B cell (primary cell): ENCODE results near the gene FBXO10. TPM values are rescaled to one million over a fixed set of nuclear protein-coding genes. Genes with fewer than 3 reads are reported as not detected.

Experiments
- ATAC-seq: fragments of 200-7000 bp; cut with Tn5 transposase; one replicate; pipeline ENCODE4 v1.10.0; 2021; ENCODE audit warnings: low read depth, mild to moderate bottlenecking, moderate number of reproducible peaks, moderate library complexity
- CTCF ChIA-PET: fragments of 350-600 bp; sonication (Branson Sonifier 250); formaldehyde crosslinking; loops from one replicate; lab custom pipeline; 2021; ENCODE audit warnings: antibody characterized with exemption, inconsistent platforms; lab: Charles Lee
- POLR2A ChIA-PET: fragments of 350-600 bp; sonication (Branson Sonifier 250); formaldehyde crosslinking; loops from one replicate; lab custom pipeline; 2021; ENCODE audit warnings: antibody characterized with exemption; lab: Charles Lee
- DNase-seq: peaks from one replicate; pipeline ENCODE4 v3.0.0; 2013
- H2AFZ ChIP-seq: 2 replicates; pipeline ENCODE4 v1.6.1; 2012; ENCODE audit warnings: mild to moderate bottlenecking, low read depth, low read length; ENCODE audit not compliant: insufficient read depth, poor library complexity, severe bottlenecking
- H3K27ac ChIP-seq, 2 donors: 1 replicate in 1 of 2; 2 replicates in 1 of 2; pipeline ENCODE4 v1.5.1; 2012 to 2013; ENCODE audit warnings: low read length in 2 of 2, mild to moderate bottlenecking in 2 of 2, moderate library complexity in 1 of 2
- H3K27me3 ChIP-seq, 4 experiments: fragments of 200-600 bp in 1 of 4; sonication (generic) in 1 of 4; replicated peaks in 1 of 4; 1 replicate in 2 of 4; 2 replicates in 2 of 4; pipeline versions ENCODE4 v1.6.1 to v1.7.0; 2013 to 2016; ENCODE audit warnings: low read length in 3 of 4, mild to moderate bottlenecking in 2 of 4, mixed read lengths in 1 of 4, moderate library complexity in 1 of 4; ENCODE audit not compliant: insufficient read depth in 4 of 4, control insufficient read depth in 3 of 4; ENCODE audit errors: control extremely low read depth in 1 of 4
- H3K36me3 ChIP-seq, 2 experiments: replicated peaks in 1 of 2; 1 replicate in 1 of 2; 2 replicates in 1 of 2; pipeline versions ENCODE4 v1.6.1 to v1.7.1; 2013; ENCODE audit warnings: low read length in 1 of 2; ENCODE audit not compliant: insufficient read depth in 2 of 2, control insufficient read depth in 1 of 2; ENCODE audit errors: control extremely low read depth in 1 of 2, extremely low read depth in 1 of 2
- H3K4me1 ChIP-seq, 2 donors: fragments of 200-600 bp in 1 of 2; sonication (generic) in 1 of 2; 1 replicate in 1 of 2; 2 replicates in 1 of 2; pipeline versions ENCODE4 v1.5.1 to v1.6.1; 2013 to 2017; ENCODE audit warnings: low read length in 2 of 2; ENCODE audit not compliant: control insufficient read depth in 2 of 2, insufficient read depth in 2 of 2
- H3K4me2 ChIP-seq: replicated peaks from 2 replicates; pipeline ENCODE3; 2012; ENCODE audit warnings: mild to moderate bottlenecking, low read depth, low read length; ENCODE audit not compliant: poor library complexity, severe bottlenecking
- H3K4me3 ChIP-seq, 5 experiments: fragments of 200-600 bp in 1 of 5; sonication (generic) in 1 of 5; 1 replicate in 3 of 5; 2 replicates in 2 of 5; pipeline versions ENCODE4 v1.5.1 to v1.7.0; 2011 to 2016; ENCODE audit warnings: low read length in 4 of 5, mild to moderate bottlenecking in 4 of 5, low read depth in 2 of 5, control low read depth in 1 of 5, moderate library complexity in 1 of 5; ENCODE audit not compliant: insufficient read depth in 1 of 5; ENCODE audit errors: control extremely low read depth in 1 of 5, extremely low read depth in 1 of 5
- H3K79me2 ChIP-seq: fragments of 200-600 bp; sonication (generic); one replicate; pipeline ENCODE4 v1.6.0; 2016; ENCODE audit warnings: low read length; ENCODE audit not compliant: control insufficient read depth, insufficient read depth
- H3K9ac ChIP-seq: fragments of 200-600 bp; sonication (generic); 2 replicates; pipeline ENCODE4 v1.6.1; 2017; ENCODE audit warnings: mild to moderate bottlenecking, low read length, moderate library complexity
- H3K9me3 ChIP-seq, 3 donors: one replicate each; pipeline versions ENCODE4 v1.6.1 to v1.7.1; 2013; ENCODE audit warnings: low read length in 2 of 3; ENCODE audit not compliant: control insufficient read depth in 2 of 3, insufficient read depth in 1 of 3; ENCODE audit errors: control extremely low read depth in 1 of 3
- H4K20me1 ChIP-seq: 2 replicates; pipeline ENCODE4 v1.6.0; 2012; ENCODE audit warnings: mild to moderate bottlenecking, low read length; ENCODE audit not compliant: insufficient read depth, control insufficient read depth, poor library complexity, severe bottlenecking
- H3K27ac Mint-ChIP-seq: one replicate; pipeline ENCODE4 v1.8.0; 2021; ENCODE audit warnings: mixed read lengths
- H3K27me3 Mint-ChIP-seq: one replicate; pipeline ENCODE4 v1.8.0; 2021; ENCODE audit warnings: mixed read lengths
- H3K4me1 Mint-ChIP-seq: one replicate; pipeline ENCODE4 v1.8.0; 2021; ENCODE audit warnings: mixed read lengths
- H3K4me3 Mint-ChIP-seq: one replicate; pipeline ENCODE4 v1.8.0; 2021; ENCODE audit warnings: mixed read lengths
- H3K9me3 Mint-ChIP-seq: one replicate; pipeline ENCODE4 v1.8.0; 2022; ENCODE audit warnings: mixed read lengths; ENCODE audit not compliant: insufficient read depth
- EZH2 ChIP-seq: IDR thresholded peaks from 2 replicates; pipeline ENCODE4 v1.6.1; 2012; ENCODE audit warnings: borderline replicate concordance, low read depth, mild to moderate bottlenecking, moderate library complexity, low read length; ENCODE audit not compliant: insufficient read depth, poor library complexity, severe bottlenecking
- WGBS: methylation state at CpG from one replicate; pipeline ENCODE4 v1.1.5; 2013; ENCODE audit warnings: missing lambda C conversion rate; ENCODE audit not compliant: insufficient coverage; 5-methylcytosine and 5-hydroxymethylcytosine counted together
- intact Hi-C: fragments of 100-400 bp; cut with micrococcal nuclease; formaldehyde crosslinking; loops from one replicate; pipeline ENCODE4 v1.10.0; 2022
- polyA plus RNA-seq: library from polyadenylated mRNA; depleted of rRNA; stranded (reverse); fragments of >200 nt; gene quantifications from 2 replicates; pipeline ENCODE4 v1.2.3, GENCODE V29; 2012
- total RNA-seq, 2 donors: library from RNA; stranded (reverse); fragments of 120-200 nt in 1 of 2; gene quantifications; 1 replicate in 1 of 2; 2 replicates in 1 of 2; pipeline versions ENCODE4 v1.2.3 to v1.2.4, GENCODE V29; 2013 to 2022
- TF ChIP-seq, protein P1 (sequence below): fragments of 200-600 bp; IDR thresholded peaks from one replicate; pipeline ENCODE4 v1.8.0; 2022; ENCODE audit warnings: antibody characterized with exemption, mild to moderate bottlenecking

The FBXO10 gene
- total and polyA plus RNA-seq, 2 donors (not counting 1 experiment from before 2014, with no cell fraction given) = 18.6 to 67.3 TPM

DNA sequence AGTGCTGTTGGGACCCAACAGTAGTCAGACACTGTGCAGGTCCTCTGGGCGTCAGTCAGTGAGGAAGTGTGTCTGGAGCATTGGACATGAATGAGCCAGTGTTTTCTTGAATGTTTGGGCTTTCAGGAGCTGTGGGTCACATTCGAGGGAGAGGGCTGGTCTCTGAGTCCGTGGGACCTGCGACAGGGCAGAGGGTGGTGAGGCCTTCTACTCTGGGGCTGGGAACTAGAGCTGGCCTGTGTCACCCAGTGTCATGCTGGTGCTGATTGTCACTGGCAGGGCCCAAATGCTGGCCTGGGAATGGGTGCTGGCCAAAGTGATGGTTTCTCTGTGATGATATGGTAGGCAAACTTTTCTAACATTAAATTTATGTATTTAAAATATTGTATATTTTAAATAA, 80.2 kb downstream of the FBXO10 start:
- no peak overlapping the region for H3K4me3 Mint-ChIP-seq
- no peak overlapping the region for H3K27ac Mint-ChIP-seq

DNA sequence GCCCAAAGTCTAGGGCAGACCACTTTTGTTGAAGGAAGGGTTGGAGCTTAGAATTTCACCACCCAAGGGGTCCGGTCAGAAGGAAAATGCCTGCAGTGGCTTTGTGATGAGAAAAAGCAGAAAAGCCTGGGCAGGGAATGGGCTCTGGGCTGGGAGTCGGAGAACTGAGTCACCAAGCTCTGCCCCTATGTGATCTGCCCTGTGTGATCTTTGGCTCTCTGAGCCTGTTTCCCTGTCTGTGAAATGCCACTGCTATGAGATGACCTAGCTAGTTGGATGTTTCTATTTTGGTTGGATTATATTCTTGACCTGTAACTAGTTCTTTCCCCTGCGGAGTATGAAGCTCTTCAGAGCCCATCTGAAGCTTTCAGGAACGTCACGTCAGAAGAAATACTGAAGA, 80.6 kb downstream of the FBXO10 start:
- Mint-ChIP-seq H3K4me3 (no peak overlapping the region), H3K4me1 (no peaks in the 10 kb centered on the region), H3K27ac (no peak overlapping the region), H3K27me3 (no peaks in the 10 kb centered on the region), H3K9me3 (no peaks in the 10 kb centered on the region)
- TF ChIP-seq, protein P1, sequence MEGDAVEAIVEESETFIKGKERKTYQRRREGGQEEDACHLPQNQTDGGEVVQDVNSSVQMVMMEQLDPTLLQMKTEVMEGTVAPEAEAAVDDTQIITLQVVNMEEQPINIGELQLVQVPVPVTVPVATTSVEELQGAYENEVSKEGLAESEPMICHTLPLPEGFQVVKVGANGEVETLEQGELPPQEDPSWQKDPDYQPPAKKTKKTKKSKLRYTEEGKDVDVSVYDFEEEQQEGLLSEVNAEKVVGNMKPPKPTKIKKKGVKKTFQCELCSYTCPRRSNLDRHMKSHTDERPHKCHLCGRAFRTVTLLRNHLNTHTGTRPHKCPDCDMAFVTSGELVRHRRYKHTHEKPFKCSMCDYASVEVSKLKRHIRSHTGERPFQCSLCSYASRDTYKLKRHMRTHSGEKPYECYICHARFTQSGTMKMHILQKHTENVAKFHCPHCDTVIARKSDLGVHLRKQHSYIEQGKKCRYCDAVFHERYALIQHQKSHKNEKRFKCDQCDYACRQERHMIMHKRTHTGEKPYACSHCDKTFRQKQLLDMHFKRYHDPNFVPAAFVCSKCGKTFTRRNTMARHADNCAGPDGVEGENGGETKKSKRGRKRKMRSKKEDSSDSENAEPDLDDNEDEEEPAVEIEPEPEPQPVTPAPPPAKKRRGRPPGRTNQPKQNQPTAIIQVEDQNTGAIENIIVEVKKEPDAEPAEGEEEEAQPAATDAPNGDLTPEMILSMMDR = no peak
- no peak for TF ChIP-seq EZH2
- H3K4me1 ChIP-seq = no peaks in the 10 kb centered on the region
- ChIA-PET POLR2A (no interaction called here), CTCF (interaction anchor here (1.5 kb wide), 2 partner anchors 9 kb away, joined by 3 to 7 read pairs; no protein-coding TSS in a partner anchor)
- peaks cover 21 to 77% of the 10 kb centered on the region in 2 experiments for H3K36me3 ChIP-seq
- ATAC-seq (no peak), DNase-seq (no peak)
- H2AFZ ChIP-seq = no peak overlapping the region
- no peaks in the 10 kb centered on the region for H3K9me3 ChIP-seq
- H3K4me2 ChIP-seq = no peak overlapping the region
- no peak overlapping the region for H3K9ac ChIP-seq
- H3K4me3 ChIP-seq = no peak overlapping the region
- no peaks in the 10 kb centered on the region for H3K27me3 ChIP-seq
- no peaks in the 10 kb centered on the region for H4K20me1 ChIP-seq
- intact Hi-C loops = no loop called here
- no peaks in the 10 kb centered on the region for H3K79me2 ChIP-seq
- no peak overlapping the region for H3K27ac ChIP-seq
- WGBS = 97% methylated on average over 5 of the region's 5 CpGs

More for the DNA sequence above, 80.2 kb downstream of the FBXO10 start:
- Histone ChIP-seq H3K4me1 (no peaks in the 10 kb centered on the region), H3K79me2 (no peaks in the 10 kb centered on the region), H3K4me2 (no peak overlapping the region), H3K9ac (no peak overlapping the region), H3K27ac (no peak overlapping the region), H3K4me3 (no peak overlapping the region), H3K36me3 (peaks cover 21 to 81% of the 10 kb centered on the region in 2 experiments), H4K20me1 (no peaks in the 10 kb centered on the region), H3K9me3 (no peaks in the 10 kb centered on the region), H3K27me3 (no peaks in the 10 kb centered on the region), H2AFZ (no peak overlapping the region)
- ATAC-seq (no peak), DNase-seq (no peak)
- no peaks in the 10 kb centered on the region for H3K9me3 Mint-ChIP-seq
- WGBS = 89% methylated on average over 4 of the region's 4 CpGs
- POLR2A ChIA-PET = interaction anchor here (0.6 kb wide), 1 partner anchor 59 kb away, joined by 3 read pairs; no protein-coding TSS in a partner anchor
- intact Hi-C loops = no loop called here
- H3K27me3 Mint-ChIP-seq = no peaks in the 10 kb centered on the region
- no peak for TF ChIP-seq EZH2
- TF ChIP-seq, protein P1 = no peak
- H3K4me1 Mint-ChIP-seq = no peaks in the 10 kb centered on the region
- CTCF ChIA-PET = interaction anchor here (1.5 kb wide), 2 partner anchors 9 kb away, joined by 3 to 7 read pairs; no protein-coding TSS in a partner anchor
